ENCODE results near the gene CNKSR2. TPM values are rescaled to one million over a fixed set of nuclear protein-coding genes. Genes with fewer than 3 reads are reported as not detected.

CNKSR2 gene
- total RNA-seq, 1 experiment from 2014 or later, result 1.5 TPM

- no peak for DNase-seq (ENCODE audit: low spot score)
- Histone ChIP-seq H3K9me3 (ENCODE audit: low read depth, low read length, poor library complexity, severe bottlenecking) (no peaks in the 10 kb centered on the region), H3K4me1 (ENCODE audit: insufficient read depth, low read length, poor library complexity, severe bottlenecking) (no peaks in the 10 kb centered on the region), H3K4me3 (ENCODE audit: low read depth, low read length, poor library complexity, severe bottlenecking) (no peak overlapping the region), H3K27ac (ENCODE audit: low read depth, low read length, poor library complexity, severe bottlenecking) (no peak overlapping the region), H3K27me3 (replicated peaks; ENCODE audit: insufficient read depth, low read depth, low read length, poor library complexity) (no peaks in the 10 kb centered on the region), H3K36me3 (ENCODE audit: insufficient read depth, low read length, poor library complexity, severe bottlenecking) (no peaks in the 10 kb centered on the region)
- CTCF ChIA-PET, result no interaction called here
- TF ChIP-seq CTCF (conservative IDR thresholded peaks at IDR 0.05; ENCODE audit: low read depth, low read length), result no peak
- TF ChIP-seq EZH2 (IDR thresholded peaks at IDR 0.05; ENCODE audit: borderline replicate concordance, low read depth, low read length, poor library complexity, severe bottlenecking), result no peak
- POLR2A ChIA-PET (ENCODE audit: low non-redundant PET), result no interaction called here
- intact Hi-C loops (cut with micrococcal nuclease; ENCODE audit: unreplicated experiment), result no loop called here
- no TSS peak for BruUV-seq (replicated peaks)
Observed at GRCh38 chrX:21657318-21658151, 283.3 kb downstream of the CNKSR2 start.

GRCh38 chrX:21658152-21658737 lies 284.0 kb downstream of the CNKSR2 start, which contains the start of gene KLHL34:
Gene KLHL34, minus strand, starts transcription at chrX:21658330. Its CDS starts 542 bp downstream, at chrX:21657788.
- CTCF ChIA-PET, result no interaction called here
- TF ChIP-seq EZH2 (IDR thresholded peaks at IDR 0.05; ENCODE audit: borderline replicate concordance, low read depth, low read length, poor library complexity, severe bottlenecking) (no peak), CTCF (conservative IDR thresholded peaks at IDR 0.05; ENCODE audit: low read depth, low read length) (no peak)
- H3K27ac ChIP-seq (ENCODE audit: low read depth, low read length, poor library complexity, severe bottlenecking), result no peak within 1 kb of the TSS
- H3K4me3 ChIP-seq (ENCODE audit: low read depth, low read length, poor library complexity, severe bottlenecking), result no peak within 1 kb of the TSS
- no TSS peak for BruUV-seq (replicated peaks)
- no peaks in the 10 kb centered on the region for H3K4me1 ChIP-seq (ENCODE audit: insufficient read depth, low read length, poor library complexity, severe bottlenecking)
- POLR2A ChIA-PET (ENCODE audit: low non-redundant PET), result no interaction called here
- no peaks in the 10 kb centered on the region for H3K9me3 ChIP-seq (ENCODE audit: low read depth, low read length, poor library complexity, severe bottlenecking)
- DNase-seq (ENCODE audit: low spot score), result no peak
- H3K27me3 ChIP-seq (replicated peaks; ENCODE audit: insufficient read depth, low read depth, low read length, poor library complexity), result no peaks in the 10 kb centered on the region
- no peaks in the 10 kb centered on the region for H3K36me3 ChIP-seq (ENCODE audit: insufficient read depth, low read length, poor library complexity, severe bottlenecking)
- intact Hi-C loops (cut with micrococcal nuclease; ENCODE audit: unreplicated experiment), result no loop called here

- TF ChIP-seq EZH2 (IDR thresholded peaks at IDR 0.05; ENCODE audit: borderline replicate concordance, low read depth, low read length, poor library complexity, severe bottlenecking) (no peak), CTCF (conservative IDR thresholded peaks at IDR 0.05; ENCODE audit: low read depth, low read length) (no peak)
Observed at GRCh38 chrX:21658746-21659145, 284.5 kb downstream of the CNKSR2 start.

More at GRCh38 chrX:21658746-21659145, 284.5 kb downstream of the CNKSR2 start:
- ChIA-PET POLR2A (ENCODE audit: low non-redundant PET) (no interaction called here), CTCF (no interaction called here)
- Histone ChIP-seq H3K27ac (ENCODE audit: low read depth, low read length, poor library complexity, severe bottlenecking) (no peak overlapping the region), H3K4me3 (ENCODE audit: low read depth, low read length, poor library complexity, severe bottlenecking) (no peak overlapping the region), H3K4me1 (ENCODE audit: insufficient read depth, low read length, poor library complexity, severe bottlenecking) (no peaks in the 10 kb centered on the region), H3K36me3 (ENCODE audit: insufficient read depth, low read length, poor library complexity, severe bottlenecking) (no peaks in the 10 kb centered on the region), H3K27me3 (replicated peaks; ENCODE audit: insufficient read depth, low read depth, low read length, poor library complexity) (no peaks in the 10 kb centered on the region), H3K9me3 (ENCODE audit: low read depth, low read length, poor library complexity, severe bottlenecking) (no peaks in the 10 kb centered on the region)
- intact Hi-C loops (cut with micrococcal nuclease; ENCODE audit: unreplicated experiment), result no loop called here
- BruUV-seq (replicated peaks), result no TSS peak
- DNase-seq (ENCODE audit: low spot score), result no peak

Measured in A673 (cell line).